Measurements from ENCODE around the gene HCN4.

DNA sequence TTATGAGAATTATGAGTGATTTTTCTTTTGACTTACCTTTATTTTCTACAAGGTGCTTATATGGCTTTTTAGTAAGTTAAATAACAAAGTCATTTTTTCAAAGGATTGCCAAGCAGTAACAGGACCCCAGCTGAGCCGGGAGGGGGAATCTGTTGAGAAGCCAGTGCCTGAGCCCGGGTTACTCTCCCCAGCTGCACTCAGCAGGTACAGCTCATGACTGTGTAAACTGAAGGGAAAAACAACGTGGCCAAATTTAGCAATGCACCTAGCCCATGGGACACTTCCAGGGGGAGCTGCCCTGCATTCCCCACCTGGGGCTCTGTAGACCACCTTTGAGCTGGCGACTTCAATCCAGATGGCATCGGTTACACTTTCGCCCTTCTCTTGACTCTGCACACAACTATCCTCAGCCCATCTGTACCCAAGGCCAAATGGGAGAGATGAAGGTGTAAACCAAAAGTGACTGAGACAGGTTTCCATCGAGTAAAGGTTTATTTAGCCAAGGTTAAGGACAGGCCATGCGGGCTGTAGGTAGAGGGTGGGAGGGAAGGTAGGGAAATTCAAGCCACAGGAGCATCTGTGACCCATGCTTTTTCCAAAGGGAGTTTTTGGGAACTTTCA, 18.2 kb upstream of the HCN4 start:
- TF ChIP-seq, protein P1, sequence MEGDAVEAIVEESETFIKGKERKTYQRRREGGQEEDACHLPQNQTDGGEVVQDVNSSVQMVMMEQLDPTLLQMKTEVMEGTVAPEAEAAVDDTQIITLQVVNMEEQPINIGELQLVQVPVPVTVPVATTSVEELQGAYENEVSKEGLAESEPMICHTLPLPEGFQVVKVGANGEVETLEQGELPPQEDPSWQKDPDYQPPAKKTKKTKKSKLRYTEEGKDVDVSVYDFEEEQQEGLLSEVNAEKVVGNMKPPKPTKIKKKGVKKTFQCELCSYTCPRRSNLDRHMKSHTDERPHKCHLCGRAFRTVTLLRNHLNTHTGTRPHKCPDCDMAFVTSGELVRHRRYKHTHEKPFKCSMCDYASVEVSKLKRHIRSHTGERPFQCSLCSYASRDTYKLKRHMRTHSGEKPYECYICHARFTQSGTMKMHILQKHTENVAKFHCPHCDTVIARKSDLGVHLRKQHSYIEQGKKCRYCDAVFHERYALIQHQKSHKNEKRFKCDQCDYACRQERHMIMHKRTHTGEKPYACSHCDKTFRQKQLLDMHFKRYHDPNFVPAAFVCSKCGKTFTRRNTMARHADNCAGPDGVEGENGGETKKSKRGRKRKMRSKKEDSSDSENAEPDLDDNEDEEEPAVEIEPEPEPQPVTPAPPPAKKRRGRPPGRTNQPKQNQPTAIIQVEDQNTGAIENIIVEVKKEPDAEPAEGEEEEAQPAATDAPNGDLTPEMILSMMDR (IDR thresholded peaks at IDR 0.05), result no peak
- no peak for TF ChIP-seq POLR2A (IDR thresholded peaks at IDR 0.05)
